ENCODE measurements around the gene SMARCB1.

SMARCB1 gene

DNA sequence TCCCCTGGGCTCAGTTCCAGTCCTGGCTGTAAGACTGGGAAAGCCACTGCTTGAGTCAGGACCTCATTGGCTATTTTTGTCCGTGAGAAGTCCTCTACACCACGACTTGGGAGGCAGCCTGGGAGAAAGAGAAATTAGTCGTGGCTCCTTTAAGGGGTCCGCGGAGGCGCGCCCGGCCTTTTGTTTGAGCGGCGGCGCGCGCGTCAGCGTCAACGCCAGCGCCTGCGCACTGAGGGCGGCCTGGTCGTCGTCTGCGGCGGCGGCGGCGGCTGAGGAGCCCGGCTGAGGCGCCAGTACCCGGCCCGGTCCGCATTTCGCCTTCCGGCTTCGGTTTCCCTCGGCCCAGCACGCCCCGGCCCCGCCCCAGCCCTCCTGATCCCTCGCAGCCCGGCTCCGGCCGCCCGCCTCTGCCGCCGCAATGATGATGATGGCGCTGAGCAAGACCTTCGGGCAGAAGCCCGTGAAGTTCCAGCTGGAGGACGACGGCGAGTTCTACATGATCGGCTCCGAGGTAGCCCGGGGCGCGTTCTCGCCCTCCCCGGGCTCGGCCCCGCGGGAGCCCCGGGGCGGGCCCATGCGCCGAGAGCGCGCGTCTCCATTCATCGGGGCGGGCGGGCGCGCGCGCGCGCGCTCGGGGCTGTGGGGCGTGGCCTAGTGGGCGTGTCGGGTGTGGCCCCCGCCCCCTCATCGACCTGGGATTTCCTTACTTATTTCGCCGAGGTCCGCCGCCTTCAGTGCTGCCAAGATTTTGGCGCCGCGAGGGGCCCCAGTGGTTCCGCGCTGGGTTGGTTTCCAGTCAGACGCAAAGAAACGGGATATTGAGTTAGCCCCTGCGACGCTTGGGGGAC is at the start of gene SMARCB1:
Gene SMARCB1 (plus strand): TSS at position 215 of the 848 bp plus-strand sequence. CDS start 204 bp downstream, at position 419.
- TF ChIP-seq, protein P1, sequence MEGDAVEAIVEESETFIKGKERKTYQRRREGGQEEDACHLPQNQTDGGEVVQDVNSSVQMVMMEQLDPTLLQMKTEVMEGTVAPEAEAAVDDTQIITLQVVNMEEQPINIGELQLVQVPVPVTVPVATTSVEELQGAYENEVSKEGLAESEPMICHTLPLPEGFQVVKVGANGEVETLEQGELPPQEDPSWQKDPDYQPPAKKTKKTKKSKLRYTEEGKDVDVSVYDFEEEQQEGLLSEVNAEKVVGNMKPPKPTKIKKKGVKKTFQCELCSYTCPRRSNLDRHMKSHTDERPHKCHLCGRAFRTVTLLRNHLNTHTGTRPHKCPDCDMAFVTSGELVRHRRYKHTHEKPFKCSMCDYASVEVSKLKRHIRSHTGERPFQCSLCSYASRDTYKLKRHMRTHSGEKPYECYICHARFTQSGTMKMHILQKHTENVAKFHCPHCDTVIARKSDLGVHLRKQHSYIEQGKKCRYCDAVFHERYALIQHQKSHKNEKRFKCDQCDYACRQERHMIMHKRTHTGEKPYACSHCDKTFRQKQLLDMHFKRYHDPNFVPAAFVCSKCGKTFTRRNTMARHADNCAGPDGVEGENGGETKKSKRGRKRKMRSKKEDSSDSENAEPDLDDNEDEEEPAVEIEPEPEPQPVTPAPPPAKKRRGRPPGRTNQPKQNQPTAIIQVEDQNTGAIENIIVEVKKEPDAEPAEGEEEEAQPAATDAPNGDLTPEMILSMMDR (IDR thresholded peaks at IDR 0.05; ENCODE audit: low read depth, low read length): no peak
- peak; percentile 93 to 94 for DNase-seq (ENCODE audit: low read depth in 2 of 2)
- H3K4me3 ChIP-seq (replicated peaks in 1 of 2; ENCODE audit: low read depth in 2 of 2, low read length in 2 of 2): peak within 1 kb of the TSS; percentile 71 to 94

DNA sequence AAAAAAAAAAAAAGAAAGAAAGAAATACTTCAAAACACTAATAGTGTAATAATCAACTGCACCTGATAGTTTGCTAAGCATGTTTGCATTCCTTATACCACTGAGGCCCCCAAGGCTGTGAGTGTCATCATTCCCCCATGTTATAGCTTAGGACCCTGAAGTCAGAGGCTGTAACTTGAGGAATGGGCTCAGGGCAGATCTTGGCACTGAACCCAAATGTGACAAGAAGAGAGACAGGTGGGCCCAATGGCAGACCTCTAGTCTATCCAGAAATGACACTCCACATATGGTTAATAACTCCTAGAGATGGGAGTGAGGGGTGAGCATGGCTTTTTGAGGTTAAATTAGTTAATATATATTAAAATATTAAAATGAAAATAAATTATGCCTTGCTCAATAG is 49.1 kb upstream of the SMARCB1 start:
- TF ChIP-seq, protein P1 (IDR thresholded peaks at IDR 0.05; ENCODE audit: low read depth, low read length): no peak
- no peak for DNase-seq (ENCODE audit: low read depth in 2 of 2)
- H3K4me3 ChIP-seq (replicated peaks in 1 of 2; ENCODE audit: low read depth in 2 of 2, low read length in 2 of 2): no peak overlapping the region

DNA sequence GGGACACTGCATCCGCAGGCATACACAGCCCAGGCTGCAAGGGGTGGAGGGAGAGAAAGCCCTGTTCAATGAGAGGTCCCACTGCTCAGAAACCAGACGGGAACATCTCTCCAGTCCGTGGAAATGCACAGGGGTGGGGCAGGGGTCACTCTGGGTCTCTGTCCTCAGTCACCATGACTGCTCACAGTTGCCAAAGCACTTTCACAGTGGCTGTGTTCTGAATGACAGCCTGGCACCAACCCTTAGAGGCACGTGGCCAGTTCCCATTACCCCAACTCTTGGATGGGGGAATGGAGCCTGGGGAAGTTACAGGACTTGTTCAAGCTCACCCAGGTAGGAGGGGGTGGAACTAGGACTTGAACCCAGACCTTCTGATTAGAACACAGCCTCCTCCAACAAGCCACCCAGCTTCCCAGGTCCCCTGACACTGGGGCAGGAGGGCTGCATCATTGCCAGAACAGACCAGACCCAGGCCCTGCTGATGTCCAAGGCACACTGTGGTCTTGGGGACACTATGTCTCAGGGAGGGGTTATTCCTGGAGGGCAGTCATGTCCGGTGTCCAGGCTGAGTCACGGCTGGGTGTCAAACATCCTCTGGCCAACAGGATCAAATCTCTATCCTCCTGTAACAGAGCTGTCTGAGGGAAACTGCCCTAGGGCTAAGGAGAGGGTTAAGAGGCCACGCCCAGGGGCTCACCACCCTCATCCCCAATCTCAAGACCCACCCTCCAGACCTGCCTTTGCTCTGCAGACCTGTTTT is 44.1 kb upstream of the SMARCB1 start:
- DNase-seq (ENCODE audit: low read depth in 2 of 2): peak in 1 of 2 donors; percentile 43
- TF ChIP-seq, protein P1 (IDR thresholded peaks at IDR 0.05; ENCODE audit: low read depth, low read length): no peak
- H3K4me3 ChIP-seq (replicated peaks in 1 of 2; ENCODE audit: low read depth in 2 of 2, low read length in 2 of 2): no peak overlapping the region

DNA sequence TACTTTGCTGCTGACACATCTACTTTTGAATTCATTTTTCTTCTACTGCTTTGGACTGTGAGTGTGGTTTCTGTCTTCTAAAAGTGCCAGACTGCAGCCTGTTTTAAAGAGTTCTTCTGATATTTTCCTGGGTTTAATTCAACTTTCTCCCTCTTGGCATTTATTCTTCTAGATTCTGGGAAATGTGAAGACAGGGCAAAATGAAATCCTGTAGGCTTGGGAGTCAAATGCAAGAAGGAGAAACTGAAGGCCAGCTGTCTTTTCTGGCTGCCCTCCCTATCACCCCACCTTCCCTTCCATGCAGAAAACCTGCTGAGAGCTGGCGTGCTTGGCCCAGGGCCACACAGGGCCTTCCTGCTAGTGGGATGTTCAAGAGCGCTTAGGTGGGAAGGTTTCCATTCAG is 43.5 kb upstream of the SMARCB1 start:
- peak in 1 of 2 donors; percentile 67 for DNase-seq (ENCODE audit: low read depth in 2 of 2)
- TF ChIP-seq, protein P1 (IDR thresholded peaks at IDR 0.05; ENCODE audit: low read depth, low read length): no peak
- no peak overlapping the region for H3K4me3 ChIP-seq (replicated peaks in 1 of 2; ENCODE audit: low read depth in 2 of 2, low read length in 2 of 2)

DNA sequence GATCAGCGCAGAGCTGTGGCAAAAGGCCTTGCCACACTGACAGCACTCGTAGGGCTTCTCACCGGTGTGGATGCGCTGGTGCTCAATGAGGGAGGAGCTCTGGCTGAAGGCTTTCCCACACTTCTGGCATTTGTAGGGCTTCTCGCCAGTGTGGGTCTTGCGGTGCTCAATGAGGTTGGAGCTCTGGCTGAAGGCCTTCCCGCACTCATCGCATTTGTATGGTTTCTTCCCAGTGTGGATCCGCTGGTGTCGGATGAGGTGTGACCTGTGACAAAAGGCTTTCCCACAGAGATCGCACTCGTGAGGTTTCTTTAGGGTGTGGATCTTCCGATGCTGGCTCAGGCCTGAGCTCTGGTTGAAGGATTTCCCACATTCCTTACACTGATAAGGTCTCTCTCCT is 42.8 kb upstream of the SMARCB1 start:
- DNase-seq (ENCODE audit: low read depth in 2 of 2): no peak
- H3K4me3 ChIP-seq (replicated peaks in 1 of 2; ENCODE audit: low read depth in 2 of 2, low read length in 2 of 2): no peak overlapping the region
- TF ChIP-seq, protein P1 (IDR thresholded peaks at IDR 0.05; ENCODE audit: low read depth, low read length): no peak

DNA sequence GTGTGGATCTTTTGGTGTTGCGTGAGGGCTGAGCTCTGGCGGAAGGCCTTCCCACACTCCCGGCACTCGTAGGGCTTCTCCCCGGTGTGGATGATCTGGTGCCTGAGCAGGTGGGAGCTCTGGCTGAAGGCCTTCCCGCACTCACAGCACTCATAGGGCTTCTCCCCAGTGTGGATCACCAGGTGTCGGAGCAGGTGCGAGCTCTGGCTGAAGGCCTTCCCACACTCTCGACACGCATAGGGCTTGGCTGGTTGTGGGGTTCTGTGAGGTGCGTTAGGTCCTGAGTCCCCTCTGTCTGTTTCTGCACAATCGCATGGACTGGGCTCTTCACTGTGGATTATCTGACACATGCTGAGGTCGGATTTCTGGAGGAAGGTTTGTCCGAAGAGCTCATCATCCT is 42.3 kb upstream of the SMARCB1 start:
- no peak overlapping the region for H3K4me3 ChIP-seq (replicated peaks in 1 of 2; ENCODE audit: low read depth in 2 of 2, low read length in 2 of 2)
- TF ChIP-seq, protein P1 (IDR thresholded peaks at IDR 0.05; ENCODE audit: low read depth, low read length): no peak
- no peak for DNase-seq (ENCODE audit: low read depth in 2 of 2)

All from cardiac fibroblast (primary cell).